IPS-18c (cell line): Measurements from ENCODE around the gene JUND.

ENCODE experiments used
- H3K4me3 ChIP-seq: 2 replicates; pipeline ENCODE4 v1.7.0; 2013; ENCODE audit warnings: low read depth, mild to moderate bottlenecking, low read length, moderate library complexity; ENCODE audit not compliant: insufficient read depth
- H3K9me3 ChIP-seq: one replicate; pipeline ENCODE4 v1.6.1; 2013; ENCODE audit warnings: mild to moderate bottlenecking, low read length, moderate library complexity; ENCODE audit not compliant: control insufficient read depth, insufficient read depth

JUND gene

GRCh38 chr19:18233224-18233825, 48.1 kb downstream of the JUND start:
- no peaks in the 10 kb centered on the region for H3K9me3 ChIP-seq
- peak overlapping the region; percentile 62; the same call in 1 of the 2 replicates for H3K4me3 ChIP-seq

- H3K9me3 ChIP-seq: no peaks in the 10 kb centered on the region
- peak overlapping the region; percentile 62 for H3K4me3 ChIP-seq
These were observed 48.7 kb downstream of the JUND start for GRCh38 chr19:18232540-18233223.

GRCh38 chr19:18231775-18232174, 49.6 kb downstream of the JUND start:
- no peaks in the 10 kb centered on the region for H3K9me3 ChIP-seq
- peak overlapping the region; percentile 62; the same call in 1 of the 2 replicates for H3K4me3 ChIP-seq

- Histone ChIP-seq H3K9me3 (no peaks in the 10 kb centered on the region), H3K4me3 (no peak overlapping the region; the same call in 1 of the 2 replicates)
These were observed 50.3 kb downstream of the JUND start for GRCh38 chr19:18230941-18231734.

- H3K9me3 ChIP-seq: no peaks in the 10 kb centered on the region
- no peak overlapping the region for H3K4me3 ChIP-seq
These were observed 51.5 kb downstream of the JUND start for GRCh38 chr19:18229915-18230314.
